ENCODE data around the gene NPAS3. TPM values are rescaled to one million over a fixed set of nuclear protein-coding genes. Genes with fewer than 3 reads are reported as not detected.

The NPAS3 gene
- total RNA-seq, 6 experiments from 2014 or later, result 0.11 to 0.83 (median 0.21) TPM; not detected in 2

- Histone ChIP-seq H3K36me3 (no peaks in the 10 kb centered on the region), H3K4me3 (no peak overlapping the region), H3K27me3 (no peaks in the 10 kb centered on the region), H3K9me3 (no peaks in the 10 kb centered on the region), H3K27ac (no peak overlapping the region), H3K4me1 (no peaks in the 10 kb centered on the region)
- DNase-seq (no peak), ATAC-seq (no peak)
- intact Hi-C loops (cut with DNase I), result no loop called here
- TF ChIP-seq CTCF (IDR thresholded peaks at IDR 0.05) (no peak), POLR2A (IDR thresholded peaks at IDR 0.05) (no peak)
- WGBS (ENCODE audit: insufficient coverage, low coverage, low lambda C conversion rate, missing lambda C conversion rate), result 42% methylated on average over 4 of the region's 4 CpGs
Observed at GRCh38 chr14:33655421-33655820, 716.7 kb downstream of the NPAS3 start.

DNA sequence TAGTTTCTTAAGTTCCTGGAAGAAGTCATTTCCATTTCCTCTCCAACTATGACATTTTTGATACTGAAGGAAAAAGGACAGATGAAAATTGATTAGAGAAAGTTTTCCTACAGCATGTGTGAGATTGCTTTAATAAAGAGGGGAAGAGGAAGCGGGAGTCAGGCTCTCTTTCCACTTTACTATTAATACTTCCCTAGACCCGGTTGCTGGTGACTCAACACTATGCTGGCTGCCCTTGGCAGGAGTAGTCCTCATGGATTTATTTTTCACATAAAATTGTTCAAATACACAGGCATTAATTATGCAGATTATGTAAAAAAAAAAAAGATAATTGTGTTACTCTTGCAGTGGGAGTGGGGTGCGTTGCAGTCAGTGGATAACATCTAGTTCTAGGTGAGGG lies 718.8 kb downstream of the NPAS3 start:
- Histone ChIP-seq H3K4me3 (no peak overlapping the region), H3K9me3 (no peaks in the 10 kb centered on the region), H3K27ac (no peak overlapping the region), H3K4me1 (no peaks in the 10 kb centered on the region), H3K36me3 (no peaks in the 10 kb centered on the region), H3K27me3 (no peaks in the 10 kb centered on the region)
- TF ChIP-seq POLR2A (IDR thresholded peaks at IDR 0.05) (no peak), CTCF (IDR thresholded peaks at IDR 0.05) (no peak)
- WGBS (ENCODE audit: insufficient coverage, low coverage, low lambda C conversion rate, missing lambda C conversion rate), result 48% methylated on average over 3 of the region's 3 CpGs
- peak in 1 of 4 donors; percentile 23 for ATAC-seq
- DNase-seq, result no peak
- intact Hi-C loops (cut with DNase I), result no loop called here

DNA sequence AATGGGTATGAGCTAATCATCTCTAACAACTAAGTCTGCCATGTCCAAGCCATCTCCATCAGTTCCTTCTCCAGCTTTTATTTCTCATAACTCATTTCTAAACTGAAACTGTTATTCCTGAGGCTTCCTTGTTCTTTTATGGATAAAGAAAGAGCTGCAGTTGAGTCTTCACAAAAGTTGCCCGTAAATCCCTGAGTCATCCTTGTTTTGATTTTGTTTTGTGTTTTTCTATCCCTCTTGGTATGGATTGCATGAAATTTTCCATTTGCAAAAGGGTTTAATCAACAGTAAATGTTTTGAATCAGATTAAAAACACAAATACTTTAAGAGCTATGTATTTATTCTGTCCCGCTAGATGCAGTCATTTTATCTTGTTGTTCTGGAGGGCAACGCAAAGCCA lies 721.6 kb downstream of the NPAS3 start:
- ATAC-seq (no peak), DNase-seq (no peak)
- 66% methylated on average over 3 of the region's 3 CpGs for whole genome bisulfite sequencing (ENCODE audit: insufficient coverage, low coverage, low lambda C conversion rate, missing lambda C conversion rate)

DNA sequence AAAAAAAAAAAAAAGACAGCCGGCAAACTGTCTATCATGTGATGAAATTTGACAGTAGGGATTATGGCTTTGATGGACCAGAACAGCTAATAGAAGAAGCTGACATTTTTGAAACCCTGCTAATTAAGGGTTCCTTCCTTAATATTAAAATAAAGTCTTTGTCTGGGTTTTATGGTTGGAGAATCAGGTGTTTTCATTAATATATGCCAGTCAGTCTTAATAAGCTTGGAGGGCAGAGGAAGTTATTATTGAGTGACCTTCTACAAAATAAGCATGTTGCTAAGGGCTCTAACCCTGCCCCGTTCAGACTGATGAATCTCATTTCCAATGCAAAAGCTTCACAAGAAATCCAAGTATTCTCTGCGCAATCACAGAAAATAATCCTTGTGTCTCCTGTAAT lies 722.4 kb downstream of the NPAS3 start:
- ATAC-seq, result no peak
- whole genome bisulfite sequencing (ENCODE audit: insufficient coverage, low coverage, low lambda C conversion rate, missing lambda C conversion rate), result 73% methylated on average over 3 of the region's 3 CpGs

More for the DNA sequence above, 721.6 kb downstream of the NPAS3 start:
- Histone ChIP-seq H3K36me3 (no peaks in the 10 kb centered on the region), H3K9me3 (no peaks in the 10 kb centered on the region), H3K27me3 (no peaks in the 10 kb centered on the region), H3K4me3 (no peak overlapping the region), H3K4me1 (no peaks in the 10 kb centered on the region), H3K27ac (no peak overlapping the region)
- intact Hi-C loops (cut with DNase I), result no loop called here
- TF ChIP-seq CTCF (IDR thresholded peaks at IDR 0.05) (no peak), POLR2A (IDR thresholded peaks at IDR 0.05) (no peak)

More for the DNA sequence above, 722.4 kb downstream of the NPAS3 start:
- Histone ChIP-seq H3K27ac (no peak overlapping the region), H3K4me1 (no peaks in the 10 kb centered on the region), H3K9me3 (no peaks in the 10 kb centered on the region), H3K4me3 (no peak overlapping the region), H3K36me3 (no peaks in the 10 kb centered on the region), H3K27me3 (no peaks in the 10 kb centered on the region)
- TF ChIP-seq POLR2A (IDR thresholded peaks at IDR 0.05), result no peak
- TF ChIP-seq CTCF (IDR thresholded peaks at IDR 0.05), result no peak
- no peak for DNase-seq
- intact Hi-C loops (cut with DNase I), result no loop called here
